NOMO-1 treated with dmso at 0.1 percent for 144 hours (cell line): ENCODE results near the gene GPBP1.

Source experiments
- DNase-seq: peaks from one replicate; lab custom pipeline; 2025; ENCODE audit not compliant: unreplicated experiment; lab: John Stamatoyannopoulos, UW

Gene GPBP1

DNA sequence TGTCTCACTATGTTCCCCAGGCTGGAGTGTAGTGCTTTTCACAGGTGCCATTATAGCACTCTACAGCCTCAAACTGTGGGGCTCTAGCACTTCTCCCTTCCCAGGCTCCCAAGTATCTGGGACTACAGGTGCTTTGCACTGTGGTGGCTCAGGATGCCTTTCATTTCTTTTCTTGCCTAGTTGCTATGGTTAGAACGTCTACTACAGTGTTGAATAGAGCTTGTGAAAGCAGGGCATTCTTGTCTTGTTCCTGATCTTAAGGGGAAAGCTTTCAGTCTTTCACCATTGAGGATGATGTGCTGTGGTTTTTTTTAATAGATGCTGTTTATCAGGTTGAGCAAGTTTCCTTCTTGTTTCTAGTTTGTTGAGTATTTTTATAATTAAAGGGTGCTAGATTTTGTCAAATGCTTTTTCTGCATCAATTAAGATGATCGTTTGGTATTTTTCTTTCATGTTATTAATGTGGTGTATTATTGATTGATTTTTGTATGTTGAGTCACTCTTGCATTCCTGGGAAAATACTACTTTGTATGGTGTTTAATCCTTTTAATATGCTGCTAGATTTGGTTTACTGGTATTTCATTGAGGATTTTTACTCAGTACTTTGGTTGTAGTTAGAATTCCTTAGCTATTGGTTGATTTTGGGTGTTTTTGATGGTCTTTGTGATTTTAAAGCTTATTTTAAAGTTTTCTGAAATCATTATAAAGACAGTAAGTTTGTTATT lies 35.6 kb downstream of the GPBP1 start:
- peak; percentile 14 for DNase-seq

DNA sequence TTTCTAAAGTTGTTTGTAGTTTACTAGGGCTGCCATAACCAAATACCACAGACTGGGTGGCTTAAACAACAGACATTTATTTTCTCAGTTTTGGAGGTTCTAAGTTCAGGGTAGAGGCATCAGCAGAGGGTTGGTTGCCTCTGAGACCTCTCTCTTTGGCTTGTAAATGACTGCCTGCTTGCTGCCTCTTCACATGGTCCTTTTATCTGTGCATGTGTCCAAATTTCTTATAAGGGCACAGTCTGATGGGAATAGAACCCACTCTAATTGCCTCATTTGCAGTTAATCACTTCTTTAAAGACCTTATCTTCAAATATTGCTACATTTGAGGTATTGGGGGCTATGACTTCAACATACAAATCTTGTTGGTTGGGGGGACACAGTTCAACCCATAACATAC lies 36.8 kb downstream of the GPBP1 start:
- DNase-seq = no peak

DNA sequence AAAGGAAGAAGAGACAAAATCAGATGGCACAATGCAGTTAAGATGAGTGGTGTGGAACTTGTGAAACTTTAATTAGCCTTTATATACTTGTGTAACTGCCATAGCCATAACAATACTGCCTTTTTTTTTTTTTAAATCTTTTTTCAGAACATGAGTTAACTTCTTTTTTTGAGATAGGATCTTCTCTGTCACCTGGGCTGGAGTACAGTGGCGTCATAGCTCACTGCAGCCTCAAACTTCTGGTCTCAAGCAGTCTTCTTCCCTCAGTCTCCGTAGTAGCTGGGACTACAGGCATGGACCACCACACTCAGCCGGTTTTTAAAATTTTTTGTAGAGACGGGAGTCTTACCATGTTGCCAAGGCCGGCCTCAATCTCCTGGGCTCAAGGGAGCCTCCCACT lies 37.2 kb downstream of the GPBP1 start:
- DNase-seq = no peak

DNA sequence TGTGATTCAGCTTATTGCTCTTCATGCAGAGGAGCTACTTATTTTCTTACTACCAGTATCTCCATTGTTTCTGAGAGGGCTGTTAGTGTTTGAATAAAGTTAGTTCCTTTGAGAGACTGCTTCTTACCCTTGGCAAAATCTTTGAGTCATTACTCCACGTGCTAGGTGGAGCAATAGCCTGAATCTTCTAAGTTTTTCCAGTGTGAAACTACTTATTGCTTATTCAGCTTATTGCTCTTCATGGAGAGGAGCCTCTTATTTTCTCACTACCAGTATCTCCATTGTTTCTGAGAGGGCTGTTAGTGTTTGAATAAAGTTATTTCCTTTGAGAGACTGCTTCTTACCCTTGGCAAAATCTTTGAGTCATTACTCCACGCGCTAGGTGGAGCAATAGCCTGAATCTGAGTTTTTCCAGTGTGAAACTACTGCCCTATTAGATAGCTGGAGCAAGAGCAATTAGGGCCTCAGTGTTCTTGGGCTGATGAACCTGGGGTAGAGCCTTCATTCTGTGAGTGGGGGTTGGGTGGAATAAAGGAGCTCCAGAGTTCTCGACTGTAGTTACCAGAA lies 41.9 kb downstream of the GPBP1 start:
- no peak for DNase-seq

DNA sequence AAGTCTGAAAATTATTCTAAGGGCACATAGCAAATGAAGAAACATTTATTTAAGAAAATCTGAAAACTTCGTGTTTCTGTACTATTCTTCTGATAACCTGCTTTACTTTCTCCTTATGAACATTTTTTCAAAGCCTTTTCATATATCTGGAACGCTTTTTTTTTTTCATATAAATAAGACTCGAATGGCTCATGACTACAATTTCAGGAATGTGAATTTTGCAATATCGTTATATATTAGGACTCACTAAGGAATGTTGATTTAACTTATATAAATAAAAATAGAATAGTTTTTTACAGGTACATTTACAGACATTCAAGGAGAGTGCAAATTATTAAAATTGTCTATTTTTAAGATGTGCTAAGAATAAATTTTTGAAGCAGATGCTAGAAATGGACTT lies 42.9 kb downstream of the GPBP1 start:
- no peak for DNase-seq

DNA sequence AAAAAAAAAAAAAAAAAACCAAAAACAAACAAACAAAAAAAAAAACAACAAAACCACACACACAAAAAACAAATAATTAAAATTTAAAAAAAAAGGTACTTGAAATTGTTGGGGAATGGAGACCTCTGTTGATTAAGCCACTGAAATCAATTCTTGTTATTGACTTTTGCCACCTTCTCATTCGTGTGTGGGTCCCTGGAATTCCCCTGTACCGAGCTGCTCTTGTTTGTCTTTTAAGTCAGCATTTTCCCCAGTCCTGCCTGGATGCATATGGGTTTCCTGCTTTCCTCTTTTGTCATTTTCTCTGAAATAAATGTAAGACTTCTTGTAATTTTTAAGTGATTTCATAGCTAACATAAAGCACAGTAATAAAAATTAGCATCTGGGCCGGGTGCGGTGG lies 45.5 kb downstream of the GPBP1 start:
- DNase-seq = no peak

DNA sequence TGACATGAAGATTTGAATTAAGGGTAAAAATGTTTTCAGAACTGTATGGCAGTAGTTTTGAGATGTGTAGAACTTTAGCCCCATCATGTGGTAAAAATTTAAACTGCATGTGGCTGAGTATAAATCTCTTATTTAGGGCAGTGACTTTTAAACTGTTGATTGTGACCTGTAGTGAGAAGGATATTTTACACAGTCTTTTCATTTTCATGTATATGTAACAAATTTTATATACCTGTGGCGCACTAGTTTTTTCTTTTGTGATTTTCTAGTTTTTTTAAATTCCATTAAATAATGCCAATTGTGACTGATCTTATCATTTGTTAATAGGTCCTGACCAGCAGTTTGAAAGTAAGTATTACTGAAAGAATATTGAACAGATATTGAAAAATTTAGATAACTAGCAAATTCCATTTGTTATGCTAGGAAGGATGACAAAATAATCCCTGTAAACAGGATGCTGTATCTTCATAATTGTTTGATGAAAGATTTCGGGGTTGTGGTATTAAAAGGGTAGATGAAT lies 47.2 kb downstream of the GPBP1 start:
- no peak for DNase-seq

DNA sequence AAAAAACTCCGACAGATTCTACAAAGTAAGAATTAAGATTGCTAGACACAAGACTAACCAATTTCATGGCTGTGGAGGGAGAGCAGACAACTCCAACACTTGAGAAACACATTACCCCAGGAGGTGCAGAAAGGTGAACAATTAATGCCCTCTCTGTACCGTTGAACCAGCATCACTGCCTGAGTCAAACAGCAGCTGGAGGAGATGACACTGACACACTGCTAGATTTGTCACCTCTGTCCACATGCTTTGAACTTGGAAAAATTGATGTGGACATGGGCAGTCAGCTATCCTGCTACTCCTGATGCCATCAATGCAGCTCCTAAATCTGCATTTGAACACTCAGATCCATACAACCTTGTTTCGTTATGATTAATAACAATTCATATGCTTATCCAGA lies 51.7 kb downstream of the GPBP1 start:
- no peak for DNase-seq

DNA sequence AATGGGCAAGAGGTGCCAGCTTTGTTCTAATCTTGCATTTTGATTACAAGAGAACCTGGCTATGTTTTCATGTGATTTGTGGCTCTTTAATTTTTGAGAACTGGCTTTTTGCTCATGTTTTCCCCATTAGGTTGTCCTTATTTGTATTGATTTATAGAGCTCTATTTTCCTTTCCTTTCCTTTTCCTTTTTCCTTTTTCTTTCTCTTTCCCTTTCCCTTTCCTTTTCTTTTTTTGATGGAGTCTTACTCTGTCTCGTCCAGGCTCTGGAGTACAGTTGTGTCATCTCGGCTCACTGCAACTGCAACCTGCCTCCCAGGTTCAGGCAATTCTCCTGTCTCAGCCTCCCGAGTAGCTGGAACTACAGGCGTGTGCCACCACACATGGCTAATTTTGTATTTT lies 55.5 kb downstream of the GPBP1 start:
- DNase-seq = no peak

DNA sequence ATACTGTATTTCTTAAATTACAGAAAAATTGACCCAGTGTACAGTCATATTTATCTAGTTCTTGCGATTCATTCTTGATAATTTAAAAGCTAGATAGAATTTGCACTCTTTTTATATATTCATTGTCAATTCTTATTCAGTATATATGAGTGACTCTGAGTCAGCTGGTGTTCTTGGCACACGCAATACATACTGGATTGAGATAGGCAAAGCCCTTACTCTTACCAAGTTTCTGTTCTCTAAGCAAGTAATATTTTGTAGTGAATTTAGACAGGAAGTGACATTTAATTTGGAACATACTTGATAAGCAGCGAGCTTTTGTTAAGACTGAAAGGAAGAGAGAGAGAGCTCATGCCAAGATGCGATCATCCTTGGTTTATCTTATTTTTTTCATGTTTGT lies 57.7 kb downstream of the GPBP1 start:
- no peak for DNase-seq

DNA sequence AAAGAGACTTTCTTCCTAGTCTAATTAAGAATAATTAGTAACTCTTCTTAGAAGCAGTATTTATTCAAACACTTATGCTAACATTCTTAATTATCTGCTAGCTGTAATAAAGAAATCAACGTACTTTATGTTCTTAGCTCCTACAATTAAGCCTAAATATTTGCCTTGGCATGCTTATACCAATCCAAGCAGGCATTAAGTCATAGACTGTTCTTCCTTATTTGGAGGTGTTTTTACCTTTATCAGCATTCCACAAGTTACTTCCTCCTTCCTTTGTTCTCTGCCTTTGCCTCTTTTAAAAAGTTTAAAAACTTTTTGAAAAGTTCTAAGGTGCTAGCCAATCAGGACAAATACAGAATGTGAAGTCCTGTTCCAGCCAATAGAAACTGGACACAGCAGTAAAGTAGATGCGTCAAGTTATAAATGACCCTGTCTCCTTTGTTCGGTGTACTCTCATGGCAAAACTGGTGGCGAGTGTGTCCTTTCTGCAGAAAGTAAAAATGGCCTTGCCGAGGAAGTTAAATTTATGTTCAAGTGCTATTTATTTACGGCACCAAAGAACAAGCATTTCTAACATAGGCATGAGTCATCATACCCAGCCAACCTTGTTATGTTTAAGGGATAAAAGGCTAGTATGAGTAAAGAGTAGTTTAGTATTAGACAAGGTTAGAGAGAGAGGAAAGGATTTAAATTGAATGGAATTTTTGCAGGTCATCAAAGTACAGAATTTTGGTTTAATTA lies 58.6 kb downstream of the GPBP1 start:
- DNase-seq = no peak

DNA sequence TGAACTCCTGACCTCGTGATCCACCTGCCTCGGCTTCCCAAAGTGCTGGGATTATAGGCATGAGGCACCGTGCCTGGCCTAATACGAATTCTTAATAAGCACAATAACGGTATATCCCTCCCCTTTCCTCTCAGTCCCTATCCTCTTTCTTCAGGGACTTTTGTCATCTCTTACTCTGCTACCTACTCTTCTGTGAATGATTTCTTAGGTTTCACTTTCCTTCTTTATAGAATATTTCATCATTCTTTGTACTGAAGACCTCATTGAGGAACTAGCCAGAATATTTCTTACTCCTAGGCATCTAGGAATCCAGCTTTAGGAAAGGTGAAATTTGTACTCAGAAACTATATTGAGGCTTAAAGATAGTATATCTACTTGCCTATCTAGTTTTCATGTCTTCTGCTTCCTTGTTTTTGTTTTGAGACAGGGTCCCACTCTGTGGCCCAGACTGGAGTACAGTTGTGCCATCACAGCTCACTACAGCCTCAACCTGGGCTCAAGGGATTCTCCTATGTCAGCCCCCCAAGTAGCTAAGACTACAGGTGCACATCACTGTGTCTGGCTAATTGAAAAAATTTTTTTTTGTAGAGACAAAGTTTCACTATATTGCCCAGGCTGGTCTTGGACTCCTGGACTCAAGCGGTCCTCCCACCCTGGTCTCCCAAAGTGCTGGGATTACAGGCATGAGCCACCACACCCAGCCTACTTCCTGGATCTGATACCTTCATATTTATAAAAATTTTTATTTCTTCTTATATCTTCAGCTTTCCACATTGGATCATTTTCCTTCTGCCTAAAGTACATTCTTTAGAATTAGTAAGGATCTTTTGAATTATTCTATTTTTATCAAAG lies 69.7 kb downstream of the GPBP1 start:
- no peak for DNase-seq

DNA sequence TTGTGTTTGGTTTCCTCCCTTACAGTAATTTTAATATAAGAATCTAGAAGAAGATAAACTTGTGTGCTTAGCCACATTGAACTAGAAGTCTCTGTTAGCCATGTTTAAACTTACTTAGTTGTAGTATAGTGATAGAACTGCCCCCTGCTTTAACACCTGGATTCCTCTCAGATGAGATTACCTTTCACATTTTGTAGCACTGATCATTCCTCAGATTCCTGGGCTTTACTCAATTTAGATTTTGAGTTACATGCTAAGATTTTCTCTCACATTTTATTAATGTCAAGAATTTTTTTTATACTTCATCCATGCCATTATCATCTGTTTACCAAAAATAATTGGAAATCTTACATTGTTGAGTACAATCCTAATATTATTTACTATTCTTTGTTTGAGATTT lies 70.5 kb downstream of the GPBP1 start:
- DNase-seq = no peak

DNA sequence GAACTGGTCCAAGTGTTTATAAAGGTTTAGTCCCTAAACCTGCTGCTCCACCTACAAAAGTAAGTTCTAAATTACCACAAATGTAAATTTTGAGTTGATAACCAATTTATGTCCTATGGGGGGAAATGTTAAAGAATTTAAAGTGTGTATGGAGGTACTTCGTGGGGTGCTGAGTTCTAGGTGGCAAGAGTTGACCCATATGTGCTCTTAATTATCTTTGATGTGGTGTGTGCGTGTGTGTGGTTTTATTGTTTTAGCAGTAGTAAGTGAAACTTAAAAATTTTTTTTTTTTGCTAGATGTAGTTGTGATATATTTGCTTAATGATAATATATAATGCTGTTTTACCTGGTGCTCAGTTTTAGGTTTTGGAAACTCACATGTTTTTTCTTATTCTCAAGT lies 72.6 kb downstream of the GPBP1 start:
- no peak for DNase-seq

DNA sequence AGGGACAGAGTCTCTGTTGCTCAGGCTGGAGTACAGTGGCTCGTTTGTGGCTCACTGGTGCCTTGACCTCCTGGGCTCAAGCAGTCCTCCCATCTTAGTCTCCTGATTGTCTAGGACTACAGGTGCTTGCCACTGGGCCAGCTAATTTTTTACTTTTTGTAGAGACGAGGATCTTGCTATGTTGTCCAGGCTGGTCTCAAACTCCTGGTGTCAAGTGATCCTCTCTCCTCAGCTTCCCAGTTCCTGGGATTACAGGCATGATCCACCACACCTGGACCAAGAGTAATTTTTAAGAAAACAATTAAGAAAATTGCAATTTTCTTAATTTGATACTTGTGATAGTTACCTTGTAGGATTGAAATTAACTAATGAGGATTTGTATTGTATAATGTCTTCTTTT lies 73.9 kb downstream of the GPBP1 start:
- no peak for DNase-seq

DNA sequence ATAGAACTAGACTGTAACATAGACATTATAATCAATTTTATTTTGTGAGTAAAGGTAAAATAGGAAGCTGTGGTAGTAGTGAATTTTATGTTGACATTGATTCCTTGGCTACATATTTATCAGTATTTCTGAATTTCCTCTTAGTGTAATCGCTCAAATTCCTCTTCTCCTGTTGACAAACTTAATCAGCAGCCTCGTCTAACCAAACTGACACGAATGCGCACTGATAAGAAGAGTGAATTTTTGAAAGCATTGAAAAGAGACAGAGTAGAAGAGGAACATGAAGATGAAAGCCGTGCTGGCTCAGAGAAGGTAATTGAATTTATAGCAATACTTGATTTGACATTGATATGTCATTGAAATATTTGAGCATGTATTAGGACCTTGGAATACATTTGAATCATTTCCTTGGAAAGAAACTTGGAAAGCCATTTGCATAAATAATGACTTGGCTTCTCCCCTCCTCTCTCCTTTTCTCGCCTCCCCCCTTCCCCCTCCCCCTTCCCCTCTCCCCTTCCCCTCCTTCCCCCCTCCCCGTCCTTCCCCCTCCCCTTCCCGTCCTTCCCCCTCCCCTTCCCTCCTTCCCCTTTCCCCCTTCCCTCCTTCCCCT lies 75.5 kb downstream of the GPBP1 start:
- no peak for DNase-seq

DNA sequence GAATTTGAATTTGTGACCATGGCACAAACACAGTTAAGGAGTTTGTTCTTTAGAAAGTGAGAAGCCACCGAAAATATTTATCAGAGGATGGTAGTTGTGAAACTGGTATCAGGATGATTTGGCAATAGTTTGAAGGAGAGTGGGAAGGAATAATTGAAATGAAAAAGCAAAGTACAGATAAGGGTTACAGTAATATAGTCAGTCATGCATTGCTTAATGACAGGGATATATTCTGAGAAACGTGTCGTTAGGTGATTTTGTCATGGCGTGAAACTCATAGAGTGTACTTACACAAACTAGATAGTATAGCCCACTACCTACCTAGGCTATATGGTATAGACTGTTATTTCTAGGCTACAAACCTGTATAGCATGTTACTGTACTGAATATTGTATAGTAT lies 84.2 kb downstream of the GPBP1 start:
- no peak for DNase-seq

DNA sequence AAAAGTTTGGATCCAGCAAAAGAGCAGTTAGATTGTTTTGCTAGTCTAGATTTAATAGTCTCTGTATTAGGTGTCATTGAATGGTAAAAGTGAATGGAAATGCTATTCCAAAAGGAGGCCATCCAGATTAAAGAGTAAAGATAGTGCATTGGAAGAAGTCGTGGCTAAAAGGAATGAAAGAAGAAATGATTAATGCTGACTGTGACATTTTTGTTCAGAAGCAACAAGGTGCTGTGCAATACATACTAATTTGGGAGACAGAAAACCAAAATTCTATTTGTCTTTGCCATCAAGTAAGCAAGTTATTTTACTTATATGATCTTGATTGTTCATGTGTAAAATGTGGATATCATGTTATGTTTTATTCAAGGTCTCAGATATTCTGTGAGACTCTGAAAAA lies 85.1 kb downstream of the GPBP1 start:
- DNase-seq = no peak

DNA sequence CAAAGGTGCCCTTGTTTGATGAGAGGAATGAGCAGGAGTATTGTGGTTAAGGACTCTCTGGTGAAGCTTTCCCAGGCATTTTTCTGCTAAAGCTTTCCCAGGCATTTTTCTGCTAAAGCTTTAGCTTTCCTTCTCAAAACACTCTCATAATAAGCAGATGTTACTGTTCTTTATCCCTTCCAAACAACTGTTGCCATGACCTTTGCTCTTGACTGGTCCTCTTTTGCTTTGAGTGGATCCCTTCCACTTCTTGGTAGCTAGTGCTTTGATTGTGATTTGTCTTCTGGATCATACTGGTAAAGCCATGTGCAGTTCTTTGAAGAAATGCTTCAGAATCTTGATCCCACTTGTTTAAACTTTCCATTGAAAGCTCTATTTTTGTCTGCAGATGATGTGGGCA lies 85.8 kb downstream of the GPBP1 start:
- DNase-seq = no peak

DNA sequence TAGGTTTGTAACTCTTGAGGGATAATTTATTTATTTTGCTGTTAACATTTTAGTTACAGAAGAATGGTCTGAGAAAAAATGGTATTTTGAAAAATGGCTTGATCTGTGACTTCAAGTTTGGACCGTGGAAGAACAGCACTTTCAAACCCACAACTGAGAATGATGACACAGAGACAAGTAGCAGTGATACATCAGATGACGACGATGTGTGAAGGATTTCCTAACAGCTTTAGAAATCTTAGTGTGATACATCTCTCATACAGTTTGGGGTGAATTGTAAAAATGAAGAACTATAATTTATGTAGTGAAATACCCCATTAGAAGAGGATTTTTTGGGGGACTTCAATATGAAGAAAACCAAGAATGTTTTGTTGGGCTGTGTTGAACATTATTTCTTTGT lies 88.7 kb downstream of the GPBP1 start:
- DNase-seq = no peak

DNA sequence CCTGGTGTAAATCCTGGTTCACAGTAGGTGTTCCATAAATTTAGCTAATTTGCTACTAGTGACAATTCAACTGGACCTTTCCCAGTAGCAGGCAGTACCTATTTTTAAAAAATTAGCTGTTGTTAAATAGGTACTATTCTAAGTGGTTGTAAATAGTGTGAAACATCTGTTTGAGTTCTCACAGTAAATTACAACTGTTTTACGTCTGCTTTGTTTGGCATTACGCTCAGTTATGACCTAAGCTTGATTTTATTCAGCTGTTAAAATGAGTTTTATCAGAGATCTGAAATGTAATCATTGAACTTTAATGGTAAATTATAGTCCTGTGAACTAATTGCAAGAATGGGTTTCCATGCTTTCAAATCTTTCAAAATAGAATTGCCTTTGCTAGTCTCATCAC lies 93.9 kb downstream of the GPBP1 start:
- no peak for DNase-seq
